ENCODE results near the gene ZNF428.

Gene ZNF428

GRCh38 chr19:43564800-43565199, 54.6 kb downstream of the ZNF428 start:
- DNase-seq (ENCODE audit: extremely low read depth, insufficient read length), result no peak
- no peak for TF ChIP-seq CTCF (IDR thresholded peaks at IDR 0.05; ENCODE audit: insufficient read depth, low read length, poor library complexity, severe bottlenecking)
- no peaks in the 10 kb centered on the region for H3K27me3 ChIP-seq (replicated peaks; ENCODE audit: control insufficient read depth, insufficient read depth, low read length)
- H3K36me3 ChIP-seq (ENCODE audit: control insufficient read depth, insufficient read depth, low read length), result peaks cover 8% of the 10 kb centered on the region
- no peak overlapping the region for H3K4me3 ChIP-seq (replicated peaks; ENCODE audit: low read depth, low read length)

GRCh38 chr19:43563816-43564457, 55.5 kb downstream of the ZNF428 start:
- H3K4me3 ChIP-seq (replicated peaks; ENCODE audit: low read depth, low read length), result no peak overlapping the region

GRCh38 chr19:43562698-43563241, 56.7 kb downstream of the ZNF428 start:
- peak; percentile 84 for DNase-seq (ENCODE audit: extremely low read depth, insufficient read length)
- TF ChIP-seq CTCF (IDR thresholded peaks at IDR 0.05; ENCODE audit: insufficient read depth, low read length, poor library complexity, severe bottlenecking), result no peak

More at GRCh38 chr19:43563816-43564457, 55.5 kb downstream of the ZNF428 start:
- DNase-seq (ENCODE audit: extremely low read depth, insufficient read length), result no peak
- Histone ChIP-seq H3K27me3 (replicated peaks; ENCODE audit: control insufficient read depth, insufficient read depth, low read length) (no peaks in the 10 kb centered on the region), H3K36me3 (ENCODE audit: control insufficient read depth, insufficient read depth, low read length) (peaks cover 8% of the 10 kb centered on the region)
- TF ChIP-seq CTCF (IDR thresholded peaks at IDR 0.05; ENCODE audit: insufficient read depth, low read length, poor library complexity, severe bottlenecking), result no peak

GRCh38 chr19:43562226-43562697, 57.2 kb downstream of the ZNF428 start:
- TF ChIP-seq CTCF (IDR thresholded peaks at IDR 0.05; ENCODE audit: insufficient read depth, low read length, poor library complexity, severe bottlenecking), result no peak
- H3K4me3 ChIP-seq (replicated peaks; ENCODE audit: low read depth, low read length), result no peak overlapping the region
- no peak for DNase-seq (ENCODE audit: extremely low read depth, insufficient read length)
- no peaks in the 10 kb centered on the region for H3K27me3 ChIP-seq (replicated peaks; ENCODE audit: control insufficient read depth, insufficient read depth, low read length)
- H3K36me3 ChIP-seq (ENCODE audit: control insufficient read depth, insufficient read depth, low read length), result peaks cover 8% of the 10 kb centered on the region

More at GRCh38 chr19:43562698-43563241, 56.7 kb downstream of the ZNF428 start:
- Histone ChIP-seq H3K4me3 (replicated peaks; ENCODE audit: low read depth, low read length) (no peak overlapping the region), H3K27me3 (replicated peaks; ENCODE audit: control insufficient read depth, insufficient read depth, low read length) (no peaks in the 10 kb centered on the region), H3K36me3 (ENCODE audit: control insufficient read depth, insufficient read depth, low read length) (peaks cover 8% of the 10 kb centered on the region)

GRCh38 chr19:43561139-43561970, 58.1 kb downstream of the ZNF428 start:
- peaks cover 8% of the 10 kb centered on the region for H3K36me3 ChIP-seq (ENCODE audit: control insufficient read depth, insufficient read depth, low read length)
- DNase-seq (ENCODE audit: extremely low read depth, insufficient read length), result no peak
- H3K27me3 ChIP-seq (replicated peaks; ENCODE audit: control insufficient read depth, insufficient read depth, low read length), result no peaks in the 10 kb centered on the region
- TF ChIP-seq CTCF (IDR thresholded peaks at IDR 0.05; ENCODE audit: insufficient read depth, low read length, poor library complexity, severe bottlenecking), result no peak
- H3K4me3 ChIP-seq (replicated peaks; ENCODE audit: low read depth, low read length), result no peak overlapping the region
